ENCODE results near the gene IQSEC2.

Gene IQSEC2

GRCh38 chrX:53320543-53321229, 39.3 kb upstream of the IQSEC2 start:
- H3K4me3 ChIP-seq (ENCODE audit: low read depth, low read length), result no peak overlapping the region

DNA sequence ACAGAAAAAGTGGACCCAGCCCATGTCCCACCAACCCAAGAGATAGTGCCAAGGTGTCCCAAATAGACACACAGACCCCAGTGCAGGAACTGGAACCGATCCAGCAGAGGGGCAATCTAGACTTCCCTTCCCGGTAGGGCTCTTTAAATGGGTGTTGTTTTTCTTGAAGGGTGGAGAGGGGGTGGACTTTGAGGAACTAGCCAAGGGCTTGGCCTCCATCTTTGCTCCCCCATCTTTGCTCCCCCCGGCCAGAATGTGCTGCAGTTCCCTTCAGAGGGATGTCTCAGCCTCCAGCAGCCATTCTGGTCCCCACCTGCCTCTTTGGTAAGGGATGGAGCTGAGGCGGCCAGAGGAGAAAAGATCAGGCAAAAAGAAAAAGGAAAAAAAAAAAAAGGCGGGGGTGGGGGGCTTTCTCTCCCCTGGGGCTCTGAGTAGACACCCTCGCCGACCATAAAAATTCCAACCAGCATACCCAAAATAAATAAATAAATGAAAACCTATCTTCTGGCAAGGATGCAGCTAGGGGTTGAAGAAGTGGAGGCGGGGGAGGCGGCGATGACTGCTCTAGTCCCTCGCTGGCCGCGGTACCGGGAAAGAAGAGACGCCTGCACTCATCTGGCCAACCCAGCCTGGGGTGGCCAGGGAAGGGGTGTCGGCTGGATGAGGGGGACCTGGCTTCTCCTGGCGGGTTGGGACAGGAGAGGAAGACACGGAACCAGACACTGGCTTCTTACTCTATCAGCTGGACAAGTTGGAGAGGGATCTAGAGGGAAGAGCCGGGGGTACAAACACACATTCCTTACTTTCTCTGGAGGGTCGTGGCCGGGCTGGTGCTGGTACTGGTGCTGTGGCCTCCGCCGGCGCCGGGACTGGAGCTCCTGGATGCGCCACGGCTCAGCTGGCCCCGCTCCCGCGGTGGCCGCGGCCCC, 38.5 kb upstream of the IQSEC2 start:
- no peak for TF ChIP-seq CTCF (IDR thresholded peaks at IDR 0.05; ENCODE audit: borderline replicate concordance, insufficient read depth, low read depth, low read length)
- no peak overlapping the region for H3K4me3 ChIP-seq (ENCODE audit: low read depth, low read length)

More at GRCh38 chrX:53320543-53321229, 39.3 kb upstream of the IQSEC2 start:
- no peak for TF ChIP-seq CTCF (IDR thresholded peaks at IDR 0.05; ENCODE audit: borderline replicate concordance, insufficient read depth, low read depth, low read length)

GRCh38 chrX:53318766-53319353, 37.5 kb upstream of the IQSEC2 start:
- H3K4me3 ChIP-seq (ENCODE audit: low read depth, low read length), result no peak overlapping the region
- no peak for TF ChIP-seq CTCF (IDR thresholded peaks at IDR 0.05; ENCODE audit: borderline replicate concordance, insufficient read depth, low read depth, low read length)

- peak; percentile 98 for TF ChIP-seq CTCF (IDR thresholded peaks at IDR 0.05; ENCODE audit: borderline replicate concordance, insufficient read depth, low read depth, low read length)
- H3K4me3 ChIP-seq (ENCODE audit: low read depth, low read length), result no peak overlapping the region
Measured at GRCh38 chrX:53317365-53318069, 36.1 kb upstream of the IQSEC2 start.

- TF ChIP-seq CTCF (IDR thresholded peaks at IDR 0.05; ENCODE audit: borderline replicate concordance, insufficient read depth, low read depth, low read length), result no peak
- H3K4me3 ChIP-seq (ENCODE audit: low read depth, low read length), result no peak overlapping the region
Measured at GRCh38 chrX:53316860-53317237, 35.5 kb upstream of the IQSEC2 start.

DNA sequence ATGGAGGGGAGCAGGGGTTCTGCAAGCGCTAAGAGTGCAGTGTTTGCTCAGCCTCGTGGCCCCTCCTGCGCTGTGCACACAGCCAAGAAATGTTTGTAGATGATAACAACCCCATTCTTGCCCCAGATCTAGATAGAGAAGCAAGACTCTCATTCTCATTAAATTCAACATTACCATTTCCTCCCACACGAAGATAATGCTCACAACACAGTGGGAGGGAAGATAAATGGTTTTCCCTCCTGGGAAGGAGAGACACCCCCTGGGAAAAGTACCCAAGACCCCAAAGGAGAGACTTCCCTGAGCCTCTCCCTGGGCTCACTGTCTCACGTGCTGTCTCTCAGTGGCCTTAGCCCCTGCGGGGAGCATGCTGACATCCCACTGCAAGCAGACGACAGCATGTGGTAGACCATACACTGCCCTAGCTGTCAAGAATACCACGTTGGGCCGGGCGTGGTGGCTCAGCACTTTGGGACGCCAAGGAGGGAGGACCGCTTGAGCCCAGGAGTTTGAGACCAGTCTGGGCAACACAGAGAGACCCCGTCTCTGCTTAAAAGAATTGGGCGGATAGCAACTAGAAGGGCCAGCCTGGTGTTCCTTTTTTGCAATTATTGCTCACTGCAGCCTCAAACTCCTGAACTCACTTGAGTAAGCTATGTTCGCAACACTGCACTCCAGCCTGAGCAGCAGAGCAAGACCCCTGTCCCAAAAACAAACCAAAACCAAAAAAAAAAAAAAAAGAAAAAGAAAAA, 34.9 kb upstream of the IQSEC2 start:
- no peak for TF ChIP-seq CTCF (IDR thresholded peaks at IDR 0.05; ENCODE audit: borderline replicate concordance, insufficient read depth, low read depth, low read length)

More for the DNA sequence above, 34.9 kb upstream of the IQSEC2 start:
- H3K4me3 ChIP-seq (ENCODE audit: low read depth, low read length), result no peak overlapping the region
